ENCODE results near the gene IL7R.

GRCh38 chr5:35826056-35826455 is 30.6 kb upstream of the IL7R start:
- TF ChIP-seq POLR2AphosphoS5 (IDR thresholded peaks at IDR 0.05; ENCODE audit: insufficient read depth, low read depth, low read length) (no peak), CTCF (IDR thresholded peaks at IDR 0.05; ENCODE audit: extremely low read depth in 1 of 2, insufficient read depth in 1 of 2, low read depth in 1 of 2, low read length in 2 of 2) (no peak)

Data from endothelial cell of umbilical vein (primary cell).